D721Med (cell line): ENCODE data around the gene NCAPG.

ENCODE experiments used
- DNase-seq: peaks from one replicate; pipeline ENCODE4 v3.0.0; 2011; ENCODE audit warnings: low spot score; ENCODE audit not compliant: insufficient read length
- FAIRE-seq: peaks from 2 replicates; lab custom pipeline; 2011; peaks lifted over from hg19 to GRCh38; lab: Jason Lieb, UNC
- TF ChIP-seq, protein P1 (sequence below): IDR thresholded peaks from 2 replicates; pipeline ENCODE4 v1.5.1; 2012; ENCODE audit warnings: mild to moderate bottlenecking, control low read depth; ENCODE audit not compliant: insufficient read depth; ENCODE audit errors: missing control alignments

NCAPG gene

DNA sequence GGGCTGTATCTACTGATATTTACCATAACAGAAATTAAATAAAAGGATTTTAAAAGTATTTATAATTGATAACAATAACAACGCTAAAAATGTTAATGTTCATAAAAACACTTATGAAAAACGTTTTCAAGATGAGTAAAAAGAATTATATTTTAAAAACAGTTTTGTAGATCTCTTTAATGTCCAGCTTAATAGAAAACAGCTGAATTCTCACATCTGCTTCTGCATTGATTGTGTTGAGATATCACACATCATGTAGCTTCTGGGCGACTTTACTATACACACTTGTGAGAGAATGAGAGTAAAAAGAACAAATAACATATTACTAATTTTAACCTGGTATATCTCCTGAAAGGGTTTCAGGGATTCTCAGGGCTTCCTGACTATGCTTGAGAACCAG is 83.6 kb downstream of the NCAPG start:
- FAIRE-seq (no peak), DNase-seq (no peak)
- TF ChIP-seq, protein P1, sequence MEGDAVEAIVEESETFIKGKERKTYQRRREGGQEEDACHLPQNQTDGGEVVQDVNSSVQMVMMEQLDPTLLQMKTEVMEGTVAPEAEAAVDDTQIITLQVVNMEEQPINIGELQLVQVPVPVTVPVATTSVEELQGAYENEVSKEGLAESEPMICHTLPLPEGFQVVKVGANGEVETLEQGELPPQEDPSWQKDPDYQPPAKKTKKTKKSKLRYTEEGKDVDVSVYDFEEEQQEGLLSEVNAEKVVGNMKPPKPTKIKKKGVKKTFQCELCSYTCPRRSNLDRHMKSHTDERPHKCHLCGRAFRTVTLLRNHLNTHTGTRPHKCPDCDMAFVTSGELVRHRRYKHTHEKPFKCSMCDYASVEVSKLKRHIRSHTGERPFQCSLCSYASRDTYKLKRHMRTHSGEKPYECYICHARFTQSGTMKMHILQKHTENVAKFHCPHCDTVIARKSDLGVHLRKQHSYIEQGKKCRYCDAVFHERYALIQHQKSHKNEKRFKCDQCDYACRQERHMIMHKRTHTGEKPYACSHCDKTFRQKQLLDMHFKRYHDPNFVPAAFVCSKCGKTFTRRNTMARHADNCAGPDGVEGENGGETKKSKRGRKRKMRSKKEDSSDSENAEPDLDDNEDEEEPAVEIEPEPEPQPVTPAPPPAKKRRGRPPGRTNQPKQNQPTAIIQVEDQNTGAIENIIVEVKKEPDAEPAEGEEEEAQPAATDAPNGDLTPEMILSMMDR: no peak
